HG02943 (cell line): Measurements from ENCODE around the gene RNF180.
"Not testable (repeated sequence)": the region's sequence is repeated elsewhere in the genome, so short reads cannot be mapped to it uniquely, and the experiment has no call there.

Experiments
- ATAC-seq: cut with Tn5 transposase; IDR thresholded peaks from one replicate; pipeline ENCODE4 v1.9.1; 2021; ENCODE audit warnings: mild to moderate bottlenecking, low read depth, moderate library complexity; ENCODE audit not compliant: unreplicated experiment

RNF180 gene

DNA sequence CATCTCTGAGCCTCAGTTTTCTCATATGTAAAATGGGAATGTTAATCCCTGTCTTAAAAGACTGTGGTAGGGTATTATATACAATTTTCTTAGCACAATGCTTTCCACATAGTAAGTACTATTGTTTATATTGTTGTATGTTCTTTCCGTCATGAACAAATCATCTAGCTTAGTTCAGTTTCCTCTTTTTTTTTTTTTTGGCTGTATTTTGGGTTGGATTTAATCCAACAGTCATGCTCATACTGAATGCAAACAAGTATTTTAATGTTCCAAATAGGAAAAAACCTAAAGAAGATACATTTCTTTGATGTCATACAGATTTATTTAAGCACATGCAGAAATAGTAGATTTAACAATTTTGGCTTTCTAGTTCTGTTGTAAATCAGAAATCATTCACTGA lies 95.1 kb downstream of the RNF180 start:
- ATAC-seq = no peak

DNA sequence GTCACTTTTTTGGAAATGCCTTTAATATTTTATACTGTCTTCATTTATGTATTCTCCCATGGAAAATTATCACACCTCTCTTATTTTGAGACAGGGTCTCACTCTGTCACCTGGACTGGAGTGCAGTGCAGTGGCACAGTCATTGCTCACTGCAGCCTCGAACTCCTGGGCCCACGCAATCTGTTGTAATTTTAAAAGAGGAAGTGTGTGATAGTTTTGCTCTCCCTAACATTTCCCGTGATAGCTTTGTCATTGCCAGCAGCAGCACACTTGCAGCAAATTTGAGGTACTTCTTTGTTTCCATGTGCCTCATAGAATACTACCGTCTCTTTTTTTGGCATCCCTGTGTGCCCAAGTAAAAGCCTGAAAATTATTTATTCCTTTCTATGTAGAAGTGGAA lies 103.5 kb downstream of the RNF180 start:
- ATAC-seq = no peak

DNA sequence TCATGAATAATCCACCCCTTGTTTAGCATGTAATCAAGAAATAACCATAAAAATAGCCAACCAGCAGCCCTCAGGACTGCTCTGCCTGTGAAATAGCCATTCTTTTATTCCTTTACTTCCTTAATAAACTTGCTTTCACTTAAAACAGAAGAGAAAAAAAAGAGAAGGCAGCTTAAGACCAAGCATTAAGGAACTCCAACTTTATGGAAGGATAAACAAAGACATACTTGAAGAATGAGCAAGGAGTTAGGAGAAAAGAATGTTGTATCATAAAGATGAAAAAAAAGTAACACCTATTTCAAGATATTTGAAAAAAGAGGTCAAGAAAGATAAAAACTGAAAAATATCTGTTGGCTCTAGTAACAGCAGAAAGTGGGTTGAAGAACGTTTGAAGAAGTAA lies 107.6 kb downstream of the RNF180 start:
- ATAC-seq = no peak

DNA sequence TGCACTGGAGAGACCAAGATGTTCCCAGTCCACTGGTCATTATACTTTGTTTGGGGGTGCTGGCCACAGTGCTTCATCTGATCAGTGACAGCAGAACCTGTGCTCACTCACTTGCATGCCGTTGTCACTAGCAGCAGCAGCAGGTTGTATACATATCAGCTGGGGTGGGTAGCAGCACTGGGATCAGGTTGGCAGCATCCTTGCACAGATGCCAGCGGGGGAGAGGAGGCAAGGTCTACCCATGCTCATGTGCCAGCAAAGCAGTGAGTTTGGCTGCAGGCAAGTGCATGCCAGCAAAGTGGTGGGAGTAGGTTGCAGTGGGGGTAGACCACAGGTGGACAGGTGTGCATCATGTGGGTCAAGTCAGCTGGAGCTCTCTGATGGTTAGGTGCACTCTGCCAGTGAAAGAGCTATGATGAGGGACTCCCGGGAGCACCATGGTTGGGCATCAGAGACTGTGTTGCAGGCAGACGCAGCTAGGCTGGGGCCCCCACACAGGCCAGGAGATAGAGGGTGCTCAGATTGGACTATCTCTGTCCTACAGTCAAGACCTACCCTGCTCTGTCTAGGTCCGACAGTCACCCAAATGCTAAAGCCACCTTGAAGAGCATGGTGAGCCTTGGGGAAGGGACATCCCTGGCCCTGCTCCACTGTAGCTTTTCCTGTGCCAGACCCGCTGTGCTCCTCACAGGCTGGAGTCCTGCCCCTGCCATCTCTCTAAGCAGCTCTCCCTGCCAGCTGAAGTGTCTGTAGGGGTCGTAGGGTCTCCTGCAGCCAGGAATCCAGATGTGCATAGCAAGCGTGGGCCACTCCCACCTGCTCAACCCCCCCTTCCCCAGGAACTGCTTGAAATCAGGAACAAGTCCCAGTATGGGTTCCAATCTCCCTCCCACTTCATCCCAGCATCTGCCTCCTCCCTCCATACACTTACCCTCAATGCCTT lies 119.8 kb downstream of the RNF180 start:
- no peak for ATAC-seq

DNA sequence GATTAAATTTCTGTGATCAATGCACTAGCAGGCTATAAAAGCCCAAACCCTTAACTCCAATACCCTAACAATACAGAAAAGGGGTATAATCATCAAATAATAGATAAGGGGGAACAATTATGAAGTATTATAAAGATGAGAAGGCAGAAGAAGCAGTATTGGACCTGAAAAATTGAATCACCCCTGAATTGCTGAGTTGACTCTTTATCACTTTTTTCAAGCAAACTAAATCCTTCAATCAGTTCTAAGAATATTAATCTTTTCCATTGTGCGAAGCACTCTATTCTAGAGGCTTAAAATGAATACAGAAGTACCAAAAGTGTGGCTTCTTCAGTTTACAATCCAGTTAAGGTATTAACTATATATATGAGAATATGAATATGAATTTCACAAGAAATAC lies 120.7 kb downstream of the RNF180 start:
- no peak for ATAC-seq

DNA sequence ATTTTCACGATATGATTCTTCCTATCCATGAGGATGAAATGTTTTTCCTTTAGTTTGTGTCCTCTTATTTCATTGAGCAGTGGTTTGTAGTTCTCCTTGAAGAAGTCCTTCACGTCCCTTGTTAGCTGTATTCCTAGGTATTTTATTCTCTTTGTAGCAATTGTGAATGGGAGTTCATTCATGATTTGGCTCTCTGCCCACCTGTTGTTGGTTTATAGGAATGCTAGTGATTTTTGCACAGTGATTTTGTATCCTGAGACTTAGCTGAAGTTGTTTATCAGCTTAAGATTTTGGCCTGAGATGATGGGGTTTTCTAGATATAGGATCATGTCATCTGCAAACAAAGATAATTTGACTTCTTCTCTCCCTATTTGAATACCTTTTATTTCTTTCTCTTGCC lies 122.9 kb downstream of the RNF180 start:
- ATAC-seq = not testable (repeated sequence)

DNA sequence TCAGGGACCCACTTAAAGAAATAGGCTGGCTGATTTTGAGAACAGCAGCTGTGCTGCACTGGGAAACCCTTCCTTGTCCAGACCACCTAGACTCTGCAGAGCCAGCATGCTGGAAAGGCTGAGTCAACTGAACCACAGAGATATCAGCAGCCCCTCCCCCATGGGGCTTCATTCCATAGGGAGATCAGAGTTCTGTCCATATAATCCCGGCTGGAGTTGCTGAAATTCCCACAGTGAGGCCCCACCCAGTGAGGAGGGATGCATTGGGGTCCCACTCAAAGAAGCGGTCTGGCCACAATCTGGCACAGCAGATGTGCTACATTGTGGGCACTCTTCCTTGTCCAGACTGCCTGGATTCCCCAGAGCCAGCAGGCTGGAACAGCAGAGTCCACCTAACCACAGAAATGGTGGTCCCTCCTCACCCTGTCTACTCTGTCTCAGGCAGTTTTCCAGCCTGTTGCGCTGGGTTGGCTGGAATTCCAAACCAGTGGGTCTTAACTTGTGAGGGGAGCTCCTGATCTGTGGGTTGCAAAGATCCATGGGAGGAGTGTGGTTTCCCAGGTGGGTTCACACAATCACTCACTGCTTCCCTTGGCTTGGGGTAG lies 127.1 kb downstream of the RNF180 start:
- no peak for ATAC-seq

DNA sequence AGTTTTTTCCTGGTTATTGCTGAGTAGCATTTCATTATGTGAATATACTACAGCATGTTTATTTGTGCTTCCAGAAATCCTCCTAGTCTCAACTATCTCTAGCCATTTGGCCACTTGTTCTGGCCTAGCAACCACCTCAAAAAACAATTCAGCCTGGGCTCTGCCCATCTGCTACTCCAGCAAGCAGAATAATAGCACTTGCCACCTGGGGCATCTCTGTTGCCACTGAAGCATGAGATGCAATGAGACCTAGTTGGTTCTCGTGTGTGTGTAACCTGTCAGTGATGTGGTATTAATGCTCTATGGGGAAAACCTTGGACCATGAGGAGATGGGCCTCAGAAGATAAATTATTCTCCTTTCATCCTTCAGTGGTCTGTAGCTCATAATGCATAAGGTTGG lies 129.5 kb downstream of the RNF180 start:
- ATAC-seq = no peak

DNA sequence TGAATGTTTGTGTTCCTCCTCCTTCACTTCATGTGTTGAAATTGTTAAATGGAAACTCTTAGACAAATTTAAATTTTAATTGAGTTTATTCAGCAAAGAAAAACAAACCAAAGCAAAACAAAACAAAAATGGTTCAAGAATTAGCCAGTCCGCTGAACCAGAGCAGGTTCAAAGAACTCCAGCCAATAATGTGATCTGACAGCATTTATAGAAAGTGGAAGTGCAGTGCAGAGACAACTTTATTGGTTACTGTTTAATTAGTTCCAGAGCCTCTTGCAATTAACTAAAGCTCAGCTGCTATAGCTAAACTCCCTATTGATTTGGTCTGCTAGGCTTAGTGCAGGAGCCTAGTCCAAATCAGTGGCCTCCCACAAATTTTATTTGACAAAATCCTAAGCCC lies 132.9 kb downstream of the RNF180 start:
- ATAC-seq = no peak

DNA sequence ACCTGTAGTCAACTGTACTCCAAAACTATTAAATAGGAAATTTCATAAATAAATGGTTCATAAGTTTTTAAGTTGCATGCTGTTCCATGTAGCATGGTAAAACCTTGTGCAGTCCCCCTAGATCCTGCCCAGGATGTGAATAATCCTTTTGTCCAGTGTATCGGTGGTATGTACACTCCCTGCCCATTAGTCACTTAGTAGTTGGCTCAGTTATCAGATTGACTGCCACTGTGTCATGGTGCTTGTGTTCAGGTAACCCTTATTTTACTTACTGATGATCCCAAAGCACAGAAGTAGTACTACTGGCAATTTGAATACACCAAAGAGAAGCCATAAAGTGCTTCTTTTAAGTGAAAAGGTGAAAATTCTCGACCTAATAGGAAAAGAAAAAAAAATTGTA lies 134.2 kb downstream of the RNF180 start:
- ATAC-seq = no peak

DNA sequence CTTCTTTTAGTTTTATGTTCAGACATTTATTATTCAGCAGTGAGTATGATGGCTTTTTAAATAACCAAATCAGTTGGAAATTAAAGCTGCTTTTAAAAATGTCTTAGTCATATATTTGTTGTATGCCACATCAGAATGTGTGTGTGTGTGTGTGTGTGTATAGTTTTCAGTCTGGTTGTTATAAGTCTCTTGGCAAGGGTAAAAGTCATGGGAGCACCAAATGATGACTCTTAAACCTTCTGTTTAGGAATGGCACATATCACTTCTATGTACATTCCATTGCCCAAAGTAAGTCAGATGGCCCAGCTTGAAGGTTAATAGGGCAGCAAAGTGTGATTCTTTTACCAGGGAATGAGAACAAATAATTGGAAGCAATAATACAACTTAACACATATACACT lies 135.9 kb downstream of the RNF180 start:
- no peak for ATAC-seq

DNA sequence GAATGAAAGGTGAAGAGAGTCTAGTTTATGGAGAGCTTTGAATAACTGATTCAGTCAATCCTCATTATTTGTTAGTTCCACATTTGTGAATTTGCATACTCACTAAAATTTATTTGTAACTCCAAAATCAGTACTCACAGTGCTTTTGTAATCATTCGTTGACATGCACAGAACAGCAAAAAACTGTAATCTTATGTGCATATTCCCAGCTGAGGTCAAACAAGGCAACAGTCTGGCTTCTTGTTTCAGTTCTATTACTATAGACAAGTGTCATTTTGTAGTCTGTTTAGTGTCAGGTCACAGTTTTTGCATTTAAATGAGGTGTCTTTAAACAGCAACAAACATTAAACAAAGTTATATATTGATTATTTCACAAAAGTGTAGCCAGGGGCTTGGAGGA lies 142.5 kb downstream of the RNF180 start:
- no peak for ATAC-seq

DNA sequence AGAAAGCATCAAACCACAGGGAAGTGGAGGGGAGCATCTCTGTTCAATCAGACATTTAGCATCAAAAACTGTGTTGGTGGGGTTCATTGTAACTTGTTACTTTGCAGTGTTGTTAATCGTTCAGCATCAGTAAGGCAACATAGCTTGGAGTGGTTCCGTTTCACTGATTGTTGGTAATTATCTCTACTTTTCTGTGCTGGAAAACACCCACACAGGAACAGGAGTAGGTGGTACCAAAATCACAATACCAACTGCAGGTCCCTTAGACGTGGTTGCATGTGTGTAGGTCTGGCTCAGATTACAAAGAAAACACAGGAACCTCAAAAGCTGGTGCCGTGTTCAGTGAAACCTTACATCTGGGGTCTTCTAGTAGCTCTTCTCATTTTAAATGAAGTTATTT lies 146.8 kb downstream of the RNF180 start:
- ATAC-seq = no peak

DNA sequence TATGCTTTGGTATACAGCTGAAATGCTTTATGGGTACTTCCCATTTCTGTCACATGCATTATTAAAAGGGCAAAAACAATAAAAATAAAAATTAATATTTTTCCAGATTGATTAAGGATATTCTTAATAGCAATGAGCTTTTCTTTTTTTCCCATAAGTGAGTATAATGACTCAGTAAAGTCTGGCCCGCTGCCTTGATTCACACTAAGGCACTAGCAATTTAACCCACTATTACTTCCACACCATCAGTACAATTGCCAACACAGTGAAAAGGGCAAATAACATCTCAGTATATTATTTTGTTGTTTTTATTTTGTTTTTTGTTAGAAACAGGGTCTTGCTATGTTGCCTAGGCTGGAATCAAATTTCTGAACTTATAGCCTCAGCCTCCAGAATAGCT lies 150.1 kb downstream of the RNF180 start:
- no peak for ATAC-seq

DNA sequence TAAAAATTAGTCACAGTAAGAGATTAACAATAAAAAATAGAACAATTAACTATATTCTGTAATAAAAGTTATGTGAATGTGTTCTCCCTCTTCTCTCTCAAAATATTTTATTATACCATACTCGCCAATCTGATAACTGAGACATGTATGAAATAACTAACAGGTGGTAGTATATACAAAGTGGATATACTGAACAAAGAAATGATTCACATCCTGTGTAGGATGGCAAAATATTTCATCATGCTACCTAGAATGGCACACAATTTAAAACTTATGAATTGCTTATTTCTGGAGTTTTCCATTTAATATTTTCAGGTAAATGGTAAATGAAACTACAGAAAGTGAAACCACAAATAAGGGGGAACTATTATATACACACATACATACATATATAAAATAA lies 152.5 kb downstream of the RNF180 start:
- ATAC-seq = no peak

DNA sequence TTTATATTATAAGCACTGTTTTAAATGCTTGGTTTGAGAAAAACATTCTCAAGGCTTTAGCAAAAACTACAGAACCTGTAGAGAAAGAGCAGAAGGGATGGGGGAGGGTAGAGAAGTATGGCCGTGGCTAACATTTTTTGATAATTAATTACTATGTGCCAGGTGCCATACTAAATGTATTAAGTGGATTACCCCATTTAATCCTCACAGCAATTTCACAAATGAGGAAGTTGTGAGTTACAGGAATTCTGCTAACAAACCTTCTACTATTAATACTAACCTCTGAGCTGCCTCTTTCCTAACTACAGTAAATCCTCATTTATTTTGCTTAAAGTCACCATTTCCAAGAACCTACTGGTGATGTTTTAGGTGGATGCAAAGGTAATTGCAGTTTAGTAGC lies 157.9 kb downstream of the RNF180 start:
- ATAC-seq = no peak

DNA sequence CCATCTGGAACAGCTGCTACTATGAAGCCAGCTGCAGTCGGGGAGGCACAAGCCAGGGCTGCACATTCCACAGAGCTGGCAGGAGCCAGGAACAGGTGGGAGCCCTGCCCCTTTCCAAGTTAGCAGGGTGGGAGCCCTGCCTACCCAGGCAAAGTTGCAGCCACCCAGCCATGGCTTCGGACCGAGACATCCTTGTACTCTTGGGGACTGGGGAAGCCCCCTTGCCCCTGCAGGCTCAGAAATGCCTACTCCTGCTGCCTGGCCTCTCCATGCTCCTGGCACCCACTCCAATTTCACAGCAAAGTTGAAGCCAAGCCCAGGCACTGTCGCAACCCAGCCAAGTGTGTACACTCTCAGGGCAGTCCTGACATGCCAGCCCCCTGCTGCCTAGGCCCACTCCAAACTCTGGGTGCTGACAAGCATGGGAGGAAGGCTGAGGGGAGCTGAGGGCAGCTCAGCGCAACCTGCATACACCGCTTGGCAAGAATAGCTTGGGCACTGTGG lies 165.1 kb downstream of the RNF180 start:
- no peak for ATAC-seq

DNA sequence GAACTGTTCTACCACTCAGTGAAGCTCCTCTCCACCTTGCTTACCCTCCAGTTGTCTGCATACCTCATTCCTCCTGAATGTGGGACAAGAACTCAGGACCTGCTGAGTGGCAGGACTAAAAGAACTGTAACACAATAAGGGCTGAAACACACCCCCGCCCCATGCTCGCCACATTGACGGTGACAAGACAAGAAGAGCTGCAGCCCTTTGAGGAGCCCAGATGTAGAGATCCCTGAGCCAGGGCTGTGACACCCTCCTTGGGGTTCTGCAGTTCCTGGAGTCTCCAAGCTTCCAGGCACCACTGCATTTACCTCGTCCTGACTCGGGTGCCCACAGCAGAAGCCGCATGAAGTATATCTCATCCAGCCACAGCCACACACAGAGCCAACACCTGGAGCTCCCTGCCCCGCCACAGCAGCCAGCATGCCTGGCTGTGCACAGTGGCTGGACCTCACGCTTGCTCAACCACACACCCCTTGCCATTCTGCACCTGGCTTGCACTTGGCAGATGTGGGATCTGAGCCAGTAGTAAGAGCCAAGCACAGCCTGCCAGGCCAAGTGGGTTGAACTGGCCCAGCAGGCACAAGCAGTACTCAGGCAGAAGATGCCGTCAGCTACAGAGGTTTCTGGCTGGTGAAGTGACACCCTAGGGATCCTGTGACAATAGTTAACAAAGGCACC lies 166.1 kb downstream of the RNF180 start:
- ATAC-seq = no peak

DNA sequence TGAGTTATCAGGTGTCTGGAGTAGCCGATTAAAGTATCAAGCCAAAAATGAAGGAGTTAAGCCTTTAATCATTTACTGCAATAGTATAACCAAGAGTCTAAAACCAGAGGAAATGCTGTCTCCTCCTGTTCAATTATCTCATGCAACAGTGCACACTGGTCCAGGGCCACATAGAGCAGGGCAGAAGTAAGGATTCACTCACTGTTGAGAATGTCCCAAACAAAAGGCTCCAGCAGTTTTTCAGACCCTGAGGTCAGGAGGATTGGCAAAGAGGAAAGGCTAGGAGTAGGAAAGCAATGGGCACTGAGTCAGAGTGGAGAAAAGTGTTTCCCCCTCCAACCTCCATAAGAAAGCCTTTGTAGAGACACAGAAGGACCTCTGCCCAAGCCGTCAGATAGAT lies 168.2 kb downstream of the RNF180 start:
- ATAC-seq = no peak

DNA sequence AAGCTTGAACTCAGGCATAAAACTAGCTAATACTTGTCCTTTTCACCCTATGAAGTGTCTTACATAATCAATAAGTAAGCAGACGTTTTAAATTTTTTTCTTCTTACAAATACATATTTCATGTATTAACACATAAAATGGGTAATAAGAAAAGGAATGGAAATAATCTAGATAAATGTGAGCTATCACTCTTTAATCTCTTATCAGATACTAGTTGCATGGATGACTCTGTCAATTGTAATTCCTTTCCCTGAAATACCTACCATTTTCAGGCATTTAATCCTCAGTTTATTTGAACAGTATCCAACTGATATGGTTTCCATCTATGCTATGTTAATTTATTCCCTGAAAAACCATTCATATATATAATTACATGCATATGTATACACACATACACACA lies 174.1 kb downstream of the RNF180 start:
- ATAC-seq = no peak

DNA sequence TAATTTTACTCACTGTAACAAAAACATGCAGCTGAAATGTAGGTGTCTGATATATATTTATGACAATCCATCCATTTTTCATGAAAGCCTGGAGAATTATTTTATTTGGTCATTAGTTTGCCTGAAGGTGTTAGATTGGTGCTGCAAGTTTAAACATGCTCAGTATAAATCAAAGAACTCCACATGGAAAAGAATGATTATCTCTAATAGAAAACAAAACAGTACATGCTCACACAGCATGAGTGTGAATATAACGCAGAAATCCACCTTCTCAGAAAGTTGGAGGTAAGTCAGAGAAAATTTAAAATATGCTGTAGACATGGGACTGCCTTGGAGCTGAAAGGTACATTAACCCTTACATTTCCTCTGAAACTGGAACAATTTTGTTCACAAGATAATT lies 174.7 kb downstream of the RNF180 start:
- no peak for ATAC-seq
